ENCODE measurements around the gene UBE2E2.

- TF ChIP-seq CTCF (IDR thresholded peaks at IDR 0.05) (no peak), ZNF416 (CRISPR knock-in tag; IDR thresholded peaks at IDR 0.05) (no peak), NR1H2 (CRISPR knock-in tag; IDR thresholded peaks at IDR 0.05) (no peak)
Observed at GRCh38 chr3:23166276-23166675, 36.9 kb upstream of the UBE2E2 start.

All from WTC11 (cell line).